Measurements from ENCODE around the gene ACP3.

DNA sequence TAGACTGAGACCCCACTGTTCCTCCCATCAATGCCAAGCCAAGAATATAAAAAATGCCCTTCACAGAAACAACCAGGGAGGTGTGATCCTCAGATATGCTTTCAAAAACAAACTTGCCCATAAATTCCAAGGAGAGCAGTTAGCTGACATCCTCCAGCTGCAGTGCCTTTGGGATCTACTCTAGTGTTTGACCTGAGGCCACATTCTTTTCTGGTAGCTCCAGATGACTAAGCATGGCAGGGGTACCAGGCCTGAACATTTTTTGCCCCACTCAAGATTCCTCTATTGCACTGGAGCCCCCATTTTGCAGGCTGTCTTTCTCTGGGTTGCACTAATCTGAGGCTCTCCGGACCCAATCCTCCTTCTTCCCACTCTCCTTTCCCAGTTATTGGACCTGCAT is 27.9 kb upstream of the ACP3 start:
- TF ChIP-seq, protein P1, sequence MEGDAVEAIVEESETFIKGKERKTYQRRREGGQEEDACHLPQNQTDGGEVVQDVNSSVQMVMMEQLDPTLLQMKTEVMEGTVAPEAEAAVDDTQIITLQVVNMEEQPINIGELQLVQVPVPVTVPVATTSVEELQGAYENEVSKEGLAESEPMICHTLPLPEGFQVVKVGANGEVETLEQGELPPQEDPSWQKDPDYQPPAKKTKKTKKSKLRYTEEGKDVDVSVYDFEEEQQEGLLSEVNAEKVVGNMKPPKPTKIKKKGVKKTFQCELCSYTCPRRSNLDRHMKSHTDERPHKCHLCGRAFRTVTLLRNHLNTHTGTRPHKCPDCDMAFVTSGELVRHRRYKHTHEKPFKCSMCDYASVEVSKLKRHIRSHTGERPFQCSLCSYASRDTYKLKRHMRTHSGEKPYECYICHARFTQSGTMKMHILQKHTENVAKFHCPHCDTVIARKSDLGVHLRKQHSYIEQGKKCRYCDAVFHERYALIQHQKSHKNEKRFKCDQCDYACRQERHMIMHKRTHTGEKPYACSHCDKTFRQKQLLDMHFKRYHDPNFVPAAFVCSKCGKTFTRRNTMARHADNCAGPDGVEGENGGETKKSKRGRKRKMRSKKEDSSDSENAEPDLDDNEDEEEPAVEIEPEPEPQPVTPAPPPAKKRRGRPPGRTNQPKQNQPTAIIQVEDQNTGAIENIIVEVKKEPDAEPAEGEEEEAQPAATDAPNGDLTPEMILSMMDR (IDR thresholded peaks at IDR 0.05; ENCODE audit: insufficient read depth, low read length, poor library complexity, severe bottlenecking) = no peak
- no peak for TF ChIP-seq EZH2phosphoT487 (conservative IDR thresholded peaks at IDR 0.05; ENCODE audit: low read length)

Data from SU-DHL-6 (cell line).